Stomach (tissue), 9 donors: ENCODE measurements around the gene APOO. TPM values are rescaled to one million over a fixed set of nuclear protein-coding genes. Genes with fewer than 3 reads are reported as not detected.

Source experiments
- DNase-seq, 2 donors: peaks; one replicate each; pipeline versions ENCODE4 v3.0.0 to v3.0.0-alpha.2; 2013 to 2019
- H3K27ac ChIP-seq, 5 donors: fragments of 200-600 bp in 4 of 5; sonication (generic) in 4 of 5; one replicate each; pipeline ENCODE4 v1.5.1; 2013 to 2019; ENCODE audit warnings: mild to moderate bottlenecking in 1 of 5, moderate library complexity in 1 of 5
- H3K27me3 ChIP-seq, 3 donors: fragments of 200-600 bp; sonication (generic); one replicate each; pipeline ENCODE4 v1.5.1; 2017 to 2019; ENCODE audit warnings: mixed run types in 1 of 3
- H3K36me3 ChIP-seq, 4 donors: fragments of 200-600 bp; sonication (generic); 1 replicate in 3 of 4; 2 replicates in 1 of 4; pipeline ENCODE4 v1.5.1; 2016 to 2019
- H3K4me1 ChIP-seq, 4 donors: fragments of 200-600 bp; sonication (generic); one replicate each; pipeline ENCODE4 v1.5.1; 2016 to 2019
- H3K4me3 ChIP-seq, 4 donors: fragments of 200-600 bp; sonication (generic) in 3 of 4; one replicate each; pipeline ENCODE4 v1.5.1; 2016 to 2019; ENCODE audit warnings: mild to moderate bottlenecking in 1 of 4
- H3K9me3 ChIP-seq, 4 donors: fragments of 200-600 bp; sonication (generic); one replicate each; pipeline ENCODE4 v1.5.1; 2016 to 2019
- CTCF ChIP-seq, 7 experiments: fragments of 450-650 bp in 4 of 7; fragments of 200-600 bp in 3 of 7; sonication (generic) in 3 of 7; IDR thresholded peaks; one replicate each; pipeline ENCODE4 v1.5.1; 2016 to 2019; ENCODE audit warnings: antibody characterized with exemption in 7 of 7, control low read depth in 2 of 7, mild to moderate bottlenecking in 1 of 7
- EP300 ChIP-seq: sonication (generic); formaldehyde crosslinking; IDR thresholded peaks from one replicate; pipeline ENCODE4 v1.6.1; 2017; ENCODE audit warnings: antibody characterized with exemption
- POLR2A ChIP-seq, 4 donors: fragments of 450-650 bp; IDR thresholded peaks; one replicate each; pipeline ENCODE4 v1.6.1; 2016; ENCODE audit warnings: antibody characterized with exemption in 4 of 4, control low read depth in 2 of 4, mild to moderate bottlenecking in 1 of 4, moderate library complexity in 1 of 4
- POLR2AphosphoS5 ChIP-seq, 3 donors: sonication (generic); formaldehyde crosslinking; IDR thresholded peaks; one replicate each; pipeline ENCODE4 v1.6.1; 2016; ENCODE audit warnings: antibody characterized with exemption in 3 of 3
- WGBS, 5 donors: extraction: QIAGEN DNeasy Blood & Tissue Kit in 3 of 5; methylation state at CpG; one replicate each; pipeline versions ENCODE4 v1.1.5 to v1.1.7; 2013 to 2018; 5-methylcytosine and 5-hydroxymethylcytosine counted together
- intact Hi-C: fragments of 100-400 bp; cut with DNase I; formaldehyde crosslinking; loops from one replicate; pipeline ENCODE4 v1.15.1; 2023; ENCODE audit warnings: low total_unique reads
- polyA plus RNA-seq, 3 donors: library from polyadenylated mRNA; stranded (reverse); fragments of 200-250 nt; gene quantifications; one replicate each; pipeline ENCODE4 v1.2.3, GENCODE V29; 2013
- total RNA-seq, 5 donors: library from RNA; depleted of rRNA; stranded (reverse); fragments of >200 nt; gene quantifications; one replicate each; pipeline versions ENCODE4 v1.1.0 to v1.2.3, GENCODE V29; 2014 to 2016
- donor health status: healthy with polysubstance abuse.
- donor health status: Bipolar disorder and iron deficiency.
- donor health status: healthy.

APOO gene
- total and polyA plus RNA-seq, 8 donors, result 2.0 to 29.4 (median 15.7) TPM

- Histone ChIP-seq H3K27me3 (no peaks in the 10 kb centered on the region), H3K4me3 (no peak overlapping the region), H3K4me1 (no peaks in the 10 kb centered on the region), H3K27ac (no peak overlapping the region), H3K9me3 (no peaks in the 10 kb centered on the region), H3K36me3 (no peaks in the 10 kb centered on the region)
- intact Hi-C loops, result no loop called here
- DNase-seq, result no peak
- 79 to 93% (median 86%) methylated on average over 10 of the region's 10 CpGs for WGBS, 5 donors
- no peak for TF ChIP-seq POLR2A (IDR thresholded peaks at IDR 0.05)
- no peak for TF ChIP-seq POLR2AphosphoS5 (IDR thresholded peaks at IDR 0.05)
- TF ChIP-seq EP300, result no peak
- no peak for TF ChIP-seq CTCF (IDR thresholded peaks at IDR 0.05)
Measured at GRCh38 chrX:23819385-23820234, 88.1 kb downstream of the APOO start.

GRCh38 chrX:23817979-23818336 lies 89.8 kb downstream of the APOO start:
- no peak for DNase-seq
- H3K36me3 ChIP-seq, result no peaks in the 10 kb centered on the region
- WGBS, 5 donors, result 85 to 91% (median 87%) methylated on average over 3 of the region's 3 CpGs
- intact Hi-C loops, result no loop called here
- no peak overlapping the region for H3K4me3 ChIP-seq
- no peaks in the 10 kb centered on the region for H3K27me3 ChIP-seq
- H3K4me1 ChIP-seq, result no peaks in the 10 kb centered on the region
- TF ChIP-seq CTCF (IDR thresholded peaks at IDR 0.05), result no peak
- TF ChIP-seq EP300, result no peak
- no peak for TF ChIP-seq POLR2A (IDR thresholded peaks at IDR 0.05)
- no peak for TF ChIP-seq POLR2AphosphoS5 (IDR thresholded peaks at IDR 0.05)
- no peak overlapping the region for H3K27ac ChIP-seq
- peaks cover 0 to 8% (median 0%) of the 10 kb centered on the region in 4 donors for H3K9me3 ChIP-seq

- intact Hi-C loops, result no loop called here
- H3K4me3 ChIP-seq, result no peak overlapping the region
- TF ChIP-seq CTCF (IDR thresholded peaks at IDR 0.05), result no peak
- TF ChIP-seq EP300, result no peak
- no peak for TF ChIP-seq POLR2A (IDR thresholded peaks at IDR 0.05)
- TF ChIP-seq POLR2AphosphoS5 (IDR thresholded peaks at IDR 0.05), result no peak
- peaks cover 0 to 8% (median 0%) of the 10 kb centered on the region in 4 donors for H3K9me3 ChIP-seq
- H3K27ac ChIP-seq, result no peak overlapping the region
- H3K36me3 ChIP-seq, result no peaks in the 10 kb centered on the region
- WGBS, 5 donors, result 66 to 90% (median 69%) methylated on average over 4 of the region's 4 CpGs
- H3K27me3 ChIP-seq, result no peaks in the 10 kb centered on the region
- H3K4me1 ChIP-seq, result no peaks in the 10 kb centered on the region
- no peak for DNase-seq
Measured at GRCh38 chrX:23816179-23816578, 91.6 kb downstream of the APOO start.

- intact Hi-C loops, result no loop called here
- Histone ChIP-seq H3K36me3 (no peaks in the 10 kb centered on the region), H3K27ac (no peak overlapping the region), H3K4me1 (no peaks in the 10 kb centered on the region), H3K27me3 (no peaks in the 10 kb centered on the region), H3K9me3 (peaks cover 0 to 8% (median 0%) of the 10 kb centered on the region in 4 donors), H3K4me3 (no peak overlapping the region)
- 91 to 96% (median 94%) methylated on average over 6 to 7 of the region's 7 CpGs for WGBS, 5 donors
- no peak for TF ChIP-seq CTCF (IDR thresholded peaks at IDR 0.05)
- TF ChIP-seq POLR2AphosphoS5 (IDR thresholded peaks at IDR 0.05), result no peak
- no peak for TF ChIP-seq POLR2A (IDR thresholded peaks at IDR 0.05)
- TF ChIP-seq EP300, result no peak
- DNase-seq, result no peak
Measured at GRCh38 chrX:23815376-23815775, 92.4 kb downstream of the APOO start.
